ENCODE results near the gene ANO8.

The ANO8 gene

DNA sequence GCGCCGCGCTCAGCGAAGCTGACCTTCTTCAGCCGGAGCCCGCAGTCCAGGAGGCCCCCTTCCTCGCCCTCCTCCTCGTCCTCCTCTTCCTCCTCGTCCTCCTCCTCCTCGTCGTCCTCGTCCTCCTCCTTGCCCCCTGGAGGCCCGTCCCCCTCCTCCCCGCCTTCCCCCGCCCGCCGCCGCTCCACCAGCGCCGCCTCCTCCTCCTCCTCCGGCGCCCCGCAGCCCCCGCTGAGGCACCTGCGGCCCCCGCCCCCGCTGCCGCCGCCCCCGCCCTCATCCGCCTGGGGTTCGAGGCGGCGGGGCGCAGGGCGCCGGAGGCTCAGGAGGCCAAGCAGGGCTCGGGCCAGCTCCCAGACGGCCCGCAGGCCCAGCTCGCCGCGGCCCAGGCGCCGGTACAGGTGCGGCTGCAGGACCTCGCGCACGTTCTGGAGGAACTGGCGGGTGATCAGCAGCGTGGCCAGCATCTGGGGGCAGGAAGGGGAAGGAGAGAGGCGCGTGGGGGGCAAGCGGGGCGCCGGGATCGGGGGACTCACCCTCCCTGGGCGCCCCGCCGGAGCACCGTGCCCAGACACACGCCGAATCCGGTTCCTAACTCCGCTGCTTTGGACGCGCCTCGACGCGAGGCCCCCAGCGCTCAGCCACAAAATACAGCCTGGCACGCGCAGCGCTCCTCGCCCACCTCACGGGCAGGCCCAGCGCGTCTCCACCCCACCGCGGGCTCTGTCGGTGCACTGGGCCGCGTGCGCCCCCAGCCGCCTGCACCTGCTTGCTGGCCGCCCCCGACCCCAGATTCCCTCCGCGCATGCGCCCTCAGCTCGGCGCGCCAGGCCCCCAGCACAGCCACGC is 5.9 kb downstream of the ANO8 start:
- peak; percentile 15 for DNase-seq (ENCODE audit: low read depth)

DNA sequence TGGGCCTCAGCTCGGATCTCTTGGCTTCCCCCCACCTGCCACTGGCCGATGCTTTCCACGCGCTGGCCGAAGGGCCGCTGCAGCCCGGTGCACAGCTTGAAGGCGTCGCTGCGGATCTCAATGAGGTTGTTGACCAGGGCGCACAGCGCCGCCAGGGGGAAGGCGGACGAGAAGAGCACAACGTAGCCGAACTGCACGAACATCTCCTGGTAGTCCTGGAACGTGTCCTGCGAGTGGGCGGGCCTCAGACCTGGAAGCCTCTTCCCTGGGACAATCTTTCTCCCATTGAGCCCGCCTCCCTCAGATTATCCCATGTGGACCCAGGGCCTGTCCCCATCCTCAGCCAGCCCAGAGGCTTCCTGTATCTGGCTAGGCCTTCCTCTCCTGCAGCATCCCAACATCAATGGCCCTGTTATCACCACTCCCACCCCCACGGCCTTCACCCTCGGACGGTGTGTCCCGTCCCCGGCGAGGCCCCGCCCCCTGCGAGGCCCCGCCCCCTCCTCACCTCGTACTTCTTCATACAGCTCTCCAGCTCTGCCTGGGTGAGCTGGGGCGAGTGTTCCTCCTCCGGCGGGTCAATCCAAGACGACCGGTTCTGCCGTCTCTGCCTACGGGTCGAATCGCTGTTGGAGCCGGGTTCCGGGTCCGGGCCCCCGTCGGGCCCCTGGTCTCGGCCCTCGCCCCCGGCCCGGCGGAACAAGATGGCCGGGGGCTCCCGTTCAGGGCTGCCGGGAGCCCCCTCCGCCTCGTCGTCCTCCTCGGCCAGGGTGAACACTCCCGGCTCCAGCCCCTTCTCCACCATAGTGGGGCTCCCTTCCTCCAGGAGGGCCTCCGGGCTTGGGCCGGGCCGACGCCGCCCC is 6.8 kb downstream of the ANO8 start:
- DNase-seq (ENCODE audit: low read depth) = peak; percentile 43

DNA sequence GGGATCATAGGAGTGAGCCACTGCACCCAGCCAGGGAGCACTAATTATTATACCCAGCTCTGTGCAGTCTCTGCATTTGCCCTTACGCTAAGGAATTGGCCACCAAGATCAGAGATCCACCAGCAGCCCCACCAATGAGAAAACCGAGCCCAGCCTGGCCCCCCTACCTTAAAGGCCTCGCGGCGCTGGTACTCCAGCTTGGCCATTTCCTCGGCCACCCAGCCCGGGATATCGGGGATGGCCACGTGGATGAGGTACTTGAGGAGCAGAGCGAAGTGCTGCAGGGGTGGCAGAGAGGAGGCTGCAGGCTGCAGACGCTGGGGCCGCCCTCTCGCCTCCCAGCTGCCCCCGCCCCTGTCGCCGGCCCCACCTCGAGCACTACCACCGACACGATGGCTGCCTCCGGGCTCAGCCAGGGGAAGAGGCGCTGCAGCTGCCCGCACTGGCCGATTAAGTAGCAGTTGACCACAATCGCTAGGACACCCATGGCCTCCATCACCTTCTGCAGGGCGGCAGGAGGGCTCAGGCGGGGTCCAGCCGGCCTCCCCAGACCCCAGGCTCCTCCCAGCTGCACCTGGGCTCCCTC is 7.5 kb downstream of the ANO8 start:
- DNase-seq (ENCODE audit: low read depth) = no peak

DNA sequence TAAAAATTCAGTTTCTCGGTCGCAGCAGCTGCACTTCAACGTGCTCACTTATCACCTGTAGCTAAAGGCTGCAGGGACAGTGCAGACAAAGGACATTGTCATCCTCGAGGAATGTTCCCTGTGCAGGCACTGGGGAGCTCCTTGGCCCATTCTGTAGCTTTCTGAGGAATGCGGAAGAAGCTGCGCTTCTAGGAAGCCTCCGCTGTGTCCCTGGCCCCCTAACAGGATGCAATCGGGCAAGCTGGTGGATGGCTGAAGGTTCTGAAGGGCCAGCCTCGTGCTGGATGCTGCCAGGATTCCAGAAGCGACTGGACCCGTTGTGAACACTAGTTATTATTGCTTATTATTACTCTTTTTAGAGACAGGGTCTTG is 8.1 kb downstream of the ANO8 start:
- DNase-seq (ENCODE audit: low read depth) = no peak

DNA sequence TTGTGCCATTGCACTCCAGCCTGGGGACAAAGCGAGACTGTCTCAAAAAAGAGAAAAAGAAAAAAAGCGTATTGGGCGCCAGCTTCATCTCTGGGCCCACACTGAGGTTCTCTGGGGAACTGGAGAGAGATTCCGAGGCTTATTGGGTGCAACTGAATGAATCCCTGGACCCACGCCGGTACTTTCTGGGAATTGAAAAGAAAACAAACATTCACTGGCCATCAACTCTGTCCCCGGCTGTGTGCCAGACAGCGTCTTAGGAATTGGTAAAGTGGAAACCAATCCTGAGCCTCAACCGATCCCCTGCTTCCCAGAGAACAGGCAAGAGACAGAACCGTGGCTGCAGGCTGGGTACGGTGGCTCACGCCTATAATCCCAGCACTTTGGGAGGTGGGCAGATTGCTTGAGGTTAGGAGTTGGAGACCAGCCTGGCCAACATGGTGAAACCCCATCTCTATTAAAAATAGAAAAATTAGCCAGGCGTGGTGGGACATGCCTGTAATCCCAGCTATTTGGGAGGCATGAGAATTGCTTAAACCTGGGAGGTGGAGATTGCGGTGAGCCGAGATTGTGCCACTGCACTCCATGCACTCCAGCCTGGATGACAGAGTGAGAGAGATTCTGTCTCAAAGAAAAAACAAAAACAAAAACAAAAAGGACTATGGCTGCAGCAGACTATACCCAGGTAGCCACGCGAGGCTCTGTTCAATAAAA is 8.6 kb downstream of the ANO8 start:
- no peak for DNase-seq (ENCODE audit: low read depth)

DNA sequence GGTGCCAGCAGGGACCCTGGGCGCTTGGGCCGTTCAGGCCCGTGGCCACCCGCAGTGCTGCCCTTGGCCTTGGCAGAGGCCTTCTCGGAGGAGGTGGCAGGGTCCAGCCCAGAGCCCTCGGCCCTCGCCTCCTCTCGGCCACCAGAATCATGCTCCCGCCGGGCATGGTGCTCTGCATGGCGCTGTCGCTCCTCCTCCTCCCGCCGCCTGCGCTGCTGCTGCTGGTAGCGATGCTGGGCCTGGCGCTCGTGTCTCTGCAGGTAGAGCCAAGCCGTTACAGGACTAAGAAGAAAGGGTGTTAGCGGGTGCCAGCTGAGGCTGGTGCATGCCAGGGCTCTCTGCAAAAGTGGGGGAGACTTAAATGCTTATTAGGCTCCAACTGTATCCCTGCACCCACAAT is 9.5 kb downstream of the ANO8 start:
- DNase-seq (ENCODE audit: low read depth) = no peak

DNA sequence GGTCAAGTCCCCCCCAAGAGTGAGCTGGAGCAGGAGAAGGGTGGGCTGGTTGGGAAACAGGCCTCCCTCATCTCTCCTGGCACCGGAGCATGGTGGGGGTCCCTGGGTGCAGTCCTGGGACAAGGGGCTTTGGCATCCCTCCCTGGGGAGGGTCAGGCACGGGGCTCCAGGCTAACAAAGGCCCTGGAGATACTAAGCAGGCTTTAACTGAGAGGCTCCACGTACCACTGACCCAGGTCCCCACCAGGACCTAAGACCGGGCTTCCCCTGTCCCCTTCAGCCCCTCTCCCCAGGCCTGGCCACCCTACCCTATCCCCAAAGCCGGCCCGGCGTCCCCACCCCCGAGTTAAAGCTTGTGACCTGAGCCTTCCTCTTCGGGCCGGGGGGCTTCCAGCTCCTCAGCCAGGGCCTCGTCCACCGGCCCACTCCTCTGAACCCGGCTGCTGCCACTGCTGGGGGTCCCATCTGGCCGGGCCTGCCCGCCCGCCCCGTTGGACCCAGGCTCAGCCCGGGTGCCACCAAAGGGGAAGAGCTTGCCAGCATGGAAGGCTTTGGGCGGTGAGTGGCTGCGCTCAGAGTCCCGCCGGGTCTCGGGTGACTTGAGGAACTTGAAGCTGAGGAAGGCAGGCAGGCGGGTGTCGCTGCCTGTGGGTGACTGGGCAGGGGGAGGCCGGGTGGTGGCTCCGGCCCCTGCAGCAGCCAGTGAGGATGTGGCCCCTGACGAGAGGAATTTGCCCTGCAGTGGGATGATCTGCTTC is 10.1 kb downstream of the ANO8 start:
- no peak for DNase-seq (ENCODE audit: low read depth)

DNA sequence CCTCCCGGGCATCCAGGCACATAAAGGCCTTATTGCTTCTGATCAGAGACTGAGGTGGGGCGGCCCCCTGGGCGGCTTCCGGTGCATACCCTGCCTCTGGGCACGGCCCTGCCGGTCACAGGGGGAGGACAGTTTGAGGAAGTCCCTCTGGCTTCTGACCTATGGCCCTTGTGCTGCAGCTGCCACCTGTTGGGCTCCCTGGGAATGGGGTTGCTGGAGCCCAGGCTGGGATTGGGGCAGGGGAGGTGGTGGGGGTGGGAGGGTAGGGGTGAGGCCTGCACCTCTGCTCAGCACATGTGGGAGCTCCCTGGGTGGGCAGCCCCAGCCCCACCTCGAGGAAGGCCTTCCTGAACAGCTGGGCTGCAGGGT is 10.7 kb downstream of the ANO8 start:
- no peak for DNase-seq (ENCODE audit: low read depth)

DNA sequence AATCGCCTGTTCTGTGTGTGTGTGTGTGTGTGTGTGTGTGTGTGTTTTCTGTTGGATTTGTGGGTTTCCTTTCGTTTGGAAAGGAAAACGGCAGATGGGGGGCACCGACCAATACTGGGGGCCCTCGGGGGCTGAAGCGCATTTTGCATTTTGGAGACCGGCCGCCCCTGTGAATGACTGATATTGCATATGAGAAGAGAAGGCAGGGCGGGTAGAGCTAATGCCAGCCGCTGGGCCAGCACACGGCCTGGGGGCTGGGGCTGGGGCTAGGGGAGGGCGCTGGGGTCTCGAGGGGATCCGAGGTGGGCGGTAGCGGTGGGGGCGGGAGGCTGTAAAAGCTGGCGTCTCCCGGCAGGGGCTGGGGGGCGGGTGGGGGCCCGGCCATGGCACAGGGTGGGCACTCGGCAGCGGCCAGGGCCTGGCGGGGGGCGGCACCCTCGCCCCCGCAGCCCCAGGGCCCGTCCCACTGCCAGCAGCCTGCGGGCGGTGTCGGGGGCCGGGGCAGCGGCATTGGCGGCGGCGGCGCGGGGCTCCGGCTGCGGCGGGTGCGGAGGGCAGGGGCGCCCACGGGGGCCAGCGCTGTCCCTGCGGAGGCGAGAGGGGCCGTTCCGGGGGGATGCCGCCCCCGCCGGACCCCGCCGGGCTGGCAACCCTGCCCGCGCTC is 11.2 kb downstream of the ANO8 start:
- no peak for DNase-seq (ENCODE audit: low read depth)

DNA sequence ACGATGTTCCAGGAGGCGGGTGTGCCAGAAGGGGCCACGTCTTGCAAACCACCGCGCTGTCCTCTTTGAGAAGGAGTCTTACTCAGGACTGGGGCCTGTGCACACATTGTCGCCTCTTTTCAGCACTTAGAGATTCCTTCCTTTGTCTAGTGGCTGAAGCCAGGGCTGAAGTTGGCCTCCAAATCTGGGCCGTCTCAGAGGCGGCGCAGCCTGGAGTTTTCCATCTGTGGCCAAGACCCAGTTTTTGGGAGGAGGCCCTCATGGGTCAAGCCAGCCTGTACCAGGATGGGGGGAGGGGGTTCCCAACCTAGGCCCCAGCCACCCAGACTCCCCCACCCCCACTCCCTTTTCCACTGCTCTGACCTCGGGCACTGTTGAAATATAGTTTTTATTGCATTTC is 11.8 kb downstream of the ANO8 start:
- no peak for DNase-seq (ENCODE audit: low read depth)

DNA sequence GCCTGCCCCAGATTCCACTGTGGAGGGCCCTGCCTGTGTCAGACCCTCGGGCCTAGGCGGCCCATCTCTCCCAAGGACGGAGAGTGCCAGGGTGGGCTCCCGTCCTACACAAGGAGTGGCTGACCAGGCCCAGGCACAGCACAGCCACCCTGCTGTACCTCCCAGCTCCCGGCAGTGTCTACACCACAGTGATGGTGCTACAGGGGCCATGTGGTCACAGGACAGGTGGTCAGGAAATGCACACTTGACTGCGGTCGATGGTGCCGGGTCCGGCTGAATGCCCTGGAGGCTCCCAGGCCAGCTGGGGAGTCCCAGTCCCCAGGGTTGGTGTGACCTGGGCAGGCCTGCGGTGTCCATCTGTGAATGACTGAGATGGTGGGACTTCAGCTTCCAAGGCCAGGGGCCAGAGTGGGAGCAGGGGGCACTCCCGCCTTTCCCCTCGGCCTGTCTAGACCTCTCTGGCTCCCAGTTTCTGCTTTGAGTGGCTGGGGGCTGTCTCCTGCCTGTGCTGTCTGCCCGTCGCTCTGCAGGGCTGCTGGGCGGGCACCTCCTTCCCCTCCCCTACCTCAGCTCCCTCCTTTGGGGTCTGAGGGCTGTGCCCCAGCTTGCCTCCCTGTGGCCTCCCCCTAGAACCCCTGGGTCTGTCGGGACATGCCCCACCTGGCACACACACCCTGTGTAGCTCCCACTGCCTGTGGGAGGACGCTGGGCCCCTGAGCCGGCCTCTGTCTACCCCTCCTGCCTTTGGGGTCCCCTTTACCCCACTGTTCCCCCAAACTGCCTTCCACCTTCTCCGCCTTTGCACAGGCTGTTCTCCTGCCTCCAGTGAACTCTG is 12.8 kb downstream of the ANO8 start:
- no peak for DNase-seq (ENCODE audit: low read depth)

DNA sequence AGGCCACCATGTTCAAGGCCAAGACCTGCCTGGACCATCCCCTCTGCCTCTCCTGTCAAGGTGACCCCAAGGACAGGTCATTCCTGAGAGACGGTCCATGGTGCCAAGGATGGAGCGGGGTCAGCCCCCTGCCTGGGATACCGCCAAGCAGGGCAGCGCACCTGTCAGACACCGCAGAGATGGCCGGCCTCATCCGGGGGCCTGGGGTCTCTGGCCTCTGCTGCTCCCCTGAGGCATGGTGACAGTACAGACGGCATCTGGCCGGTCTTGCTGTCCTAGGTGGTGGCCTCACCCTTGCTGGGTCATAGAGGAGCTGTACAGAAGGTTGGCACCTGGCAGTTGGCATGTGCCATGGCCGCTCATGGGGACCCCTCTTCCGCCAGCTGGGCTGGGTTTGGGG is 14.2 kb downstream of the ANO8 start:
- DNase-seq (ENCODE audit: low read depth) = no peak

DNA sequence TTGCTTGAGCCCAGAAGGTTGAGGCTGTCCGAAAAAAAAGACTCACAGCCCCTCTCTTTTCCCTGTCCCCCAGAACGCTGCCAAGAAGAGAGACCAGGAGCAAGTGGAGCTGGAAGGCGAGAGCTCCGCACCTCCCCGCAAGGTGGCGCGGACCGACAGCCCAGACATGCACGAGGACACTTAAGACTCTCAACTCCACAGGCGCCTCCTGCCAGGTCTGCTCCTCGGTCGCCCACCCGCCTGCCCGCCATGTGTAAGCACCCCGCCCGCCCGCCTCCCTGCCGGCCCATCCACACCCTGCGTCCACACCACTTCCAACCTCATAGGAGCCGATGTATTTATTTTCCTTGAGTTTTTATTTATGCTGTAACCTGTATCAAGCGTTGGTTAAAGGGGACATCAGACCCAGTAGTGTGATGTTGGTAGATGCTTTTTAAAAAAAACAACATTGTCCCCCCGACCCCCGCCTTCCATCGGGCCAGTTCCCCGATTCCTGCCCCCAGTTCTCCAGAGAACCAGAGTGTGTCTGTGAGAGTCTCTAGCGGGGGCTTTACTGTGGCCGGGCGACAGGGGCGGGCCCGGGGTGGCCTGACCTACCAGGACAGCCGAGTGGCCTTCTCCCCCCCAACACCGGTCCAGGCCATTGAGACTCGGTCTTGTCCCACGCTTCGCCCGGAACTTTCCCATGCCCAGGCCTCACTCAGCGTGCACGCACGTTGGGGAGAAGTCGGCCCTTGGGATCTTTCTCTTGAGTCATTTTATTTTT is 15.0 kb downstream of the ANO8 start:
- no peak for DNase-seq (ENCODE audit: low read depth)

DNA sequence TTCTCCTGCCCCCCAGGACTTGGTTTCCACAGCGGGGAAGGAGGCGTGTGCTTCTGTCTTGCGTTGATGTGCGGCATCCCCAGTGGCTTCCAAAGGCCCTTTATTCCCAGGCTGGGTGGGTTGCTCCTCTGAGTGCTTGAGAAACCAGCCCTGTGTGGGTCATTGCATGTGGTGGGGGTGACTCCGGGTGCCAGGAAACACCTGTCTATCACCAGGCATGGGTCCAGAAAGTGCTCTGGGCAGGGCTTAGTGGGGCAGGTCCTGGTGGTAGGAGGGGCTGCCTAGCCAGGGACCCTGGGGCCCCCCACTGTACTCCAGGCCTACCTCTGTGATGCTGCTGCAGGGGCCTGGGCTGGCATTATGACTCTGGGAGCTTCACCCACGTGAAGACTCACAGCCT is 15.7 kb downstream of the ANO8 start:
- no peak for DNase-seq (ENCODE audit: low read depth)

DNA sequence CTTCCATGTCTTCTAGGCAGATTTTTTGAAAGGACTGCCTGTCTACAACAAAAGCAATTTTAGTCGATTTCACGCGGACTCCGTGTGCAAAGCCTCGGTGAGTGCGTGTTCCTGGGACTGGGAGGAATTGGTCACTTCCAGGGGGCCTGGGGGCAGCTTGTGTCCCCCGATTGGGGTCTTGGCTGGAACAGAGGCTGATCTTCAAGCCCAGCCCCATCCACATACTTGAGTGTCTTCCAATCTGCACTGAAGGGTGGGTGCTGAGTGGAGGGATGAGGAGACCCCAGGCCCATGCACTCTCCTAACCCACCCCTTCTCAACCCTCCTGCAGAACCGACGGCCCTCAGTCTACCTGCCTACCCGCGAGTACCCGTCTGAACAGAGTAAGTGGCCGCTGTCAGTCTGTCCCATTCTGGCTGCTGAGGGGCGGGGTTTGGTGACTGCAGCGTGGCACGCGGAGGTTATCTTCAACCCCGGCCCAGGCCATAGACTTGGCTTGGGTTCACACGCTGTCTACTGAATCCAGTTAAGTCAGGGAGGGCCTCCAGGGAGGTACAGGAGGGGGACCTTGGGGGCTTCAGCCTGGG is 20.6 kb downstream of the ANO8 start:
- no peak for DNase-seq (ENCODE audit: low read depth)

DNA sequence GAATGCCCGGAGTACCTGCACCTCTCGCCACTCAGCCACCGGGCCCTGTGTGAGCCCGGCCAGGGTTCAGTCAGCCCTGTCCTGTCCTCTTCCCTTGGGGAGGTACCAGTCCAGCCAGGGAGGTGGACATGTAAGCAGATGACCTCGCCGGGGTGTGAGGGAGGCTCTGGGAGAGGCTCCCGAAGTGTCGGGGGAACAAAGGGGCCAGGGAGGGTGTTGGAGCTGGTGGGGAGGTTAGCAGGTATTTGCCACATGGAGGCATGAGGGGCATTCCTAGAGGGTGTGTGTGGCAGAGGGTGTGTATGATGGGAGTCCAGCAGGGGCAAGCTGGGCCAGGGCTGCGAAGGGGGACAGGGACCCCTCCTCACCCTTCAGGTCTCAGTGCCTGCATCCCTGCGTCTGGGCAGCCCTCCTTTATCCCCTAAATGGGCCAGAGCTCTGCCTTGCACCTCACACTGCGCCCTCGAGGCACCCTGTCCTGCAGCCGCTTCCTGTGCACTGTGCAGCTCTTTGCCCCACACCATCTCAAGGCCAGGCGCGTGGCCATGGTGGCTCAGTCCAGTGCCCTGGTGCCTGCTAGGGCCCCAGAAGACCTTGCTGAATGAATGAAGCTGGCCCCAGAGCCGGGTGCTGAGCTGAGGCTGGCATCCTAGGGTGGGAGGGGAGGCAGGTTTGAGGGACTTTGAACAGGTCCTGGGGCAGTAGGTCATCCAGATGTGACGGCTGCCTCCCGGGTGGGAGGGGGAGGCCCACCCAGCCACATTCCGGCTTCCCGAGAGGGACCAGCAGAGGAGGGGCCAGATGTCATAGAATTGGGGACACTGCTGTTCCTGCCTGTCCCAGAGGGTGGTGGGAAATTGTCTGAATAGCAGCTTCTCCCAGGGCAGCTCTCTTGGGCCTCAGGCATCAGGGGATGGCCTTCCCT is 22.2 kb downstream of the ANO8 start:
- DNase-seq (ENCODE audit: low read depth) = no peak

DNA sequence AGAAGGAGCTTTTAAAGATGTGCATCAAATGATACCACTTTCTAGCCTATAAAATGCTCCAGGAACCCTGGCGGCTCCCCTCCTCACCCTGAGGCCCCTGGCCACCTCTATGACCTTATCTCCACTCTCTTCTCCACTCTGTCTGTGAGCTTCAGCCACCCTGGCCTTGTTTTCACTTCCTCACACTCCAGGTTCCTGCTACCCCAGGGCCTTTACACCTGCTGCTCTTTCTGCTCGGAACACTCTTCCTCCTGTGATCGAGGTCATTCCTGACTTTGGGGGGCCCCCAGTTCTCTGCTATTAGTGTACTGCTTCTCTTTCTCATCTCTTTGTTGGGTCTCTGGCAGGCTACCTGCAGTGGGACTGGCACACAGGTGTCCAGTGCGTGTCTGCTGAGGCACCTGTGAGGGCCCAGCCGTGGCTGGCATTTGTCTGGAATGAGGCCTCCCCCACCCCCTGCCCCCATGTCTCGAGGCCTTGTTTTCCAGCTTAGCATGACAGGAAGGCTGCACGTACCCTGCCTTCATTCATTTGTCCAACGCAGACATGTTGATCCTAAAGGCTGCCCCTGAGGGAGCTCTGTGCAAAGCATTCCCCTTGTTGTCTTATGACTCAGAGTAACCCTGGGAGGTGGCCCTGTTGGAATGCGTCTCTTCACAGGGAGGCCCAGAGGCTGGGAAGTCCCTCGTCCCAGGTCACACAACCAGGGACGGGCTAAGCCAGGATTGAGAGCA is 23.0 kb downstream of the ANO8 start:
- no peak for DNase-seq (ENCODE audit: low read depth)
